NCI-H1694 (cell line): ENCODE measurements around the gene NIPAL3.

Experiments
- DNase-seq: peaks from one replicate; lab custom pipeline; 2025; lab: John Stamatoyannopoulos, UW

NIPAL3 gene

GRCh38 chr1:24390924-24391782, 24.4 kb upstream of the NIPAL3 start:
- DNase-seq: peak; percentile 51

- DNase-seq: peak; percentile 71
Measured at GRCh38 chr1:24391882-24392603, 23.6 kb upstream of the NIPAL3 start.

- DNase-seq: no peak
Measured at GRCh38 chr1:24392604-24392946, 23.0 kb upstream of the NIPAL3 start.

GRCh38 chr1:24392982-24393650, 22.5 kb upstream of the NIPAL3 start:
- DNase-seq: no peak

DNA sequence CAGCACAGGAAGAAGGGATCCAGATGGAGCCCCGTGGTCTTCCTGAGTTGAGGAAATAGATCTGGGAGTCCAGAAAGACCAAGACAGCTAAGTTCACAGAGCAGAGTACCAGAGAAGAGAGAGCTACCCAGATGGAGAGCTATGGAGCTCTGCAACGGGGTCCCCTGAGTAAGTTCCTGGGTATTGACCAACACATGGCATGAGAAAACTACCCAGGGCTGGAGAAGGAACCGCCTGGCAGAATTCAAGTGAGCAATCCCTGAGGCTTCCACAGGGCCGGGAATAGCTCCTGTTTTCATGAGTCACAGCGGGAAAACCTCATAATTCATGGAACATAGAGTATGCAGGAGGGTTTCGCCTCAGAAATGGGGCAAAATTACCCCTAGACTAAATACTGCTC, 21.7 kb upstream of the NIPAL3 start:
- no peak for DNase-seq

GRCh38 chr1:24400065-24400464, 15.5 kb upstream of the NIPAL3 start:
- DNase-seq: no peak

DNA sequence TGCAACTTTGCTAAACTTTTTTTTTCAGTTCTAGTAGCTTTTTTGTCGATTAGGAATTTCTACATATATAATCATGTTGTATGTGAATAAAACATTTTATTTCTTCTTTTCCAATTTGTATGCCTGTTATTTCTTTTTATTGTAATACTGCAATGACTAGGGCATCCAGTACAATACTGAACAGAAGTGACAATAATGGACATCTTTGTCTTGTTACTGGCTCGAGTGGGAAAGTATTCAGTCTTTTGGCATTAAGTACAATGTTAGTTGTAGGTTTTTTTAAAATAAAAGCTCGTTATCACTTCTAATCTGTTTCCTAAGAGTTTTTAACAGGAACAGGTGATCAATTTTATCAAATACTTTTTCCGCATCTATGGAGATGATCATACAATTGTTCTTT, 11.8 kb upstream of the NIPAL3 start:
- no peak for DNase-seq

DNA sequence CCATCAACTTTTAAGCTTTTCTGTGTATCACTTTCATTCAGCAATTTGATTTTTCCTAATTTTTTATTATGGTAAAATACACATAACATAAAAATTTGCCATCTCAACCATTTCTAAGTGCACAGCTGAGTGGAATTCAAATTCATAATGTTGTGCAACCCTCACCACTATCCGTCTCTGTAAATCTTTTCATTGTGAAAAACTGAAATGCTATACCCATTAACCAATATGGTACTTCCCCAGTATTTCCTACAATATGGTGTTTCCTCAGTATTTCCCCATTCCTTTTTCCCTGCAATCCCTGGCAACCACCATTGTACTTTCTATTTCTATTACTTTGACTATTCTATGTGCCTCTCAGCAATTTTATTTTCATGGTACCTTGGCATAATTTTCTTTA, 8.8 kb upstream of the NIPAL3 start:
- no peak for DNase-seq

DNA sequence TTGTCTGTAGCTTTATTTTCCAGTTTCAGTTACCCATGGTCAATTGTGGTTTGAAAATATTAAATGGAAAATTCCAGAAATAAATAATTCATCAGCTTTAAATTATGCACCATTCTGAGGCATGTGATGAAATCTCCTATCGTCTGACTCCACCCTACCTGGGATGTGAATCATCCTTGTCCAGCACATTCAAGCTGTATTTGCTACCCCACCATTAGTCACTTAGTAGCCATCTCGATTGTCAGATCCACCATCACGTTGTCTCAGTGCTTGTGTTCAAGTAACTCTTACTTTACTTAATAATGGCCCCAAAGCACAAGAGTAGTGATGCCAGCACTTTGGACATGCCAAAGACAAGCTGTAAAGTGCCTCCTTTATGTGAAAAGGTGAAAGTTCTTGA, 6.1 kb upstream of the NIPAL3 start:
- no peak for DNase-seq

GRCh38 chr1:24410750-24411149, 4.9 kb upstream of the NIPAL3 start:
- DNase-seq: no peak

- no peak for DNase-seq
Measured at GRCh38 chr1:24411963-24412362, 3.6 kb upstream of the NIPAL3 start.

DNA sequence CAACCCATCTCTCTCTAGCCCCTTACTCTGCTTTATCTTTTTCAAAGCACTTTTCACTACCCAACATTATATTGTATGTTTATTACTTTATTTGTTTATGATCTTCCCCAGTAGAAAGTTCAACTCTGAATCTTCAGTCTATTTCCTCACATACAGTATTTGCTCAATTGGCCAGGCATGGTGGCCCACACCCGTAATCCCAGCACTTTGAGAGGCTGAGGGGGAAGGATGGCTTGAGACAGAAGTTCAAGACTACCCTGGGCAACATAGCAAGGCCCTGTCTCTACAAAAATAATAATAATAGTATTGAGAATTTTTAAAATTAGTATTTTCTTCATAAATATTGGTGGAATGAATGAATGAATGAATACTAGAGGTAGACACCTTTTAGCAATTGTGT, 3.2 kb upstream of the NIPAL3 start:
- DNase-seq: no peak

DNA sequence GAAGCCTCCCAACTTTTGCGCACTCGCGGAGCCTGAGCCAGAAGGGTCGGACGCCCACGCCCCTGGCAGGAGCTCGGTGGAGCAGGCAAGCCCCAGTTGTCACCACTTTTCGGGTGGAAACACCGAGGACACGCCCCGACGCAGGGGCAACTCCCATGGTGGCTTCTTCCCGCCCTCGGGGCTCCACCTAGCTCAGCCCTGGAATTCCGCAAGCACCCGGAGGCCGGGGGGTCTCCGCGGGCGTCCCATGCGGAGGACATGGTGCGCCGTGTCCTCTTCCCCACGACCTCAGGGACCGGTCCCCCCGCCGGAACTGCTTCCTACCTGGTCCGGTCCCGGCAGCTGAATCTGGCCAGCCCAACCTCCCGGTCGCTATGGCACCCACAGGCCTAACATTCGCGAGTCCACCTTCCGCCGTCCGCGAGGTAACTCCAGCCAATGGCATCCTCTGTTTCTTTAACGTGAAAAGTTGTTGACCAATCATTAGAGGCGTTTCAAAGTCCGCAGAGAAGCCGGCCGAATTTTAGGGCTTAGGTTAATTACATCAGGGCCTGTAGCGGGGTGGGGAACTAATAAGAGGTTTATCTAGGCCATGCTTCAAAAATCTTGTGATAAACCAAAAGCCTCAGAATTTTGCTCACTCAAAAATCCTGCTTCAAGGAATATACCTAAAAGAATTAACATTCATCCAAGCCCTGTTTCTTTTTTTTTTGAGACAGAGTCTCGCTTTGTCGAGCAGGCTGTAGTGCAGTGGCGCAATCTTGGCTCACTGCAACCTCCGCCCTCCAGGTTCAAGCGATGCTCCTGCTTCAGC, 2.0 kb upstream of the NIPAL3 start, which contains the start of gene STPG1:
TSS of gene STPG1 (minus strand) at position 433 of the 814 bp plus-strand sequence. CDS start 12,394 bp downstream, outside the sequence.
- no peak for DNase-seq

- DNase-seq: no peak
Measured at GRCh38 chr1:24414775-24415333, 748 bp upstream of the NIPAL3 start.

GRCh38 chr1:24415910-24416665, 486 bp downstream of the NIPAL3 start:
- DNase-seq: no peak

DNA sequence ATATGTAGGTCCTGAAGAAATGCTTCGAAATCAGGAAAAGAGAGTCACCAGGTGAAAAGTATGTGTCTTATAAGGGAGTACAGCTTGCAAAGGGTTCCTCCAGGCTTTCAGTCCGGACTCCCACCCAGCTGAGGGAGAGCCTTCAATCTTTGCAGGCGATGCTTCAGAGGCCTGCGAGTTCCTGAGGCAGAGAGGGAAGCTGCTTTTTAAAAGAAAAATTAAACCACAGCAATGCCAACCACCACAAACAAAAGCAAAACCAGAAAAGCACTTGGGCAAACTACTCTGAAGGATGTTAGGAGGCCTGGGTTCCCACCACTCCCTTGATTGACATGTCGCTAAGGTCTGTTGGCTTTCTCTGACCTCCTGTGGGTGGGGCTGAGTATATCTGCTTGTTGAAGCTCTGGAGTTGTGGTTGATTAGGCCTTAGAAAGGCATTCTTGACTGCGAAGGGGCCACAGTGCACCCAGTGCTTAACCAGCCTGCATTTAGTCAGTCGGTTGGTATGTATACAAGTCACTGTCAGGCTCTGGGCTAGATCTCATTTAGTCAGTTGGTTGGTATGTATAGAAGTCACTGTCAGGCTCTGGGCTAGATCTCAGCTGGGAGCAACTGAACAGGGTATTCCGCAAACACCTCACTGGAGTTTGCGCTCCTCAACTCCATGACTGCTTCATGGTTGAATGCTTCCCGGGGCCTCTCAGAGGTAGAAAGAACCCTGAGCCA, 1.2 kb downstream of the NIPAL3 start:
- no peak for DNase-seq

DNA sequence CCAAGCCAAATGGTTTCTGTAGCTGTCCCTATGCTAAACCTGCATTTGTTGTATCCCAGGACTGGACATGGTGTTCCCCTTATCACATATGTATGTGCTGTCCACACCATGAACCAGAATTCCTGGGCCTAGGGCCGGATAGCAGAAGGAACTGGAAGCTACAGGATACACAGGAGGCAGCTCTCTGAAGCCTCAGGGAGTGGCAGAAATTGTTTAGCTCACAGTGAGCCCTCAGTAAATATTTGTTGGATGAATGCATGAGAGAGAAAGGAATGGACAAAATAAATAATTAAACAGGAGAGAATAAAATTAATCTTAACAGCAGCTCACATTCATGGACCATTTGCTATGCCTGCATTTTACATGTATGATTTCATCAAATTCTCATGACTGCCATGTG, 2.1 kb downstream of the NIPAL3 start:
- no peak for DNase-seq

GRCh38 chr1:24418898-24419628, 3.5 kb downstream of the NIPAL3 start:
- DNase-seq: no peak

DNA sequence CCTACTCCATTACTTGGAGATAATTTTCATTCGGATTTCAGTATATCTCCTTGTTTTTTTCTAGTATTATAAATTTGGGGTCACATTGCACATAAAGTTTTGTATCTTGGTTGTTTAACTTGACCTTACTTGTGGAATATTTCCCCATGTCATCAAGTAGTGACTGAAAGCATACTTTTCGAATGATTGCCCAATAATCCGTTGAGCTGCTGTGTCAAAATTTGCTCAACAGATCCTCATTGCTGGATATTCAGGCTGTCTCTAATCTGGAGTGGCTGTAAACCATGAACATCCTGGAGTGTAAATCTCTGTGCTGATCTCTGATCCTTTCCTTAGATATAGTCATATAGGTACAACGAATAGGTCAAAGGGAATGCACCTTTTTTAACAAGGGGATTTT, 4.9 kb downstream of the NIPAL3 start:
- no peak for DNase-seq

DNA sequence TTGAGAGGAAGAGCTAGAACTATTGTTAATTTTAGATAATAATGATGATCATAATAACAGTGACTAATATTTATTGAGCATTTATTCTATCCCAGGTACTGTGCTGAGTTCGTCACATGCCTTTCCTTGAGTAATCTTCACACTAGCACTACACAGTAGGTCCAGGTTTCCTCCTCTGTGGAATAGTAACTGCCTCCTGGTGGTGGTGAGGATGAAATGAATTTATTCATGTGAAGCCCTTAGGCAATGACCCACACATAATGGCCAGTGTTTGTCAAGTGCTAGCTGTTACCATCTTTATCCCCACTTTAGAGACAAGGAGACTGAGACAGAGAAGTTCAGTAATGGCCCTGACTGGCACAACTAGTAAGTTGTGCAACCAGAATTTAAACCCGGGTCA, 5.9 kb downstream of the NIPAL3 start:
- no peak for DNase-seq
